Measurements from ENCODE around the gene TTLL4.
A peak's percentile ranks its signal among the peaks of the same experiment; 100 is the strongest.

GRCh38 chr2:218710687-218711549, at the start of gene TTLL4:
- TF ChIP-seq CTCF (IDR thresholded peaks at IDR 0.05) (peak; percentile 84 to 98 (median 96)), POLR2A (IDR thresholded peaks at IDR 0.05) (peak; percentile 58), EP300 (IDR thresholded peaks at IDR 0.05) (no peak)
